ENCODE data around the gene IRX4.

DNA sequence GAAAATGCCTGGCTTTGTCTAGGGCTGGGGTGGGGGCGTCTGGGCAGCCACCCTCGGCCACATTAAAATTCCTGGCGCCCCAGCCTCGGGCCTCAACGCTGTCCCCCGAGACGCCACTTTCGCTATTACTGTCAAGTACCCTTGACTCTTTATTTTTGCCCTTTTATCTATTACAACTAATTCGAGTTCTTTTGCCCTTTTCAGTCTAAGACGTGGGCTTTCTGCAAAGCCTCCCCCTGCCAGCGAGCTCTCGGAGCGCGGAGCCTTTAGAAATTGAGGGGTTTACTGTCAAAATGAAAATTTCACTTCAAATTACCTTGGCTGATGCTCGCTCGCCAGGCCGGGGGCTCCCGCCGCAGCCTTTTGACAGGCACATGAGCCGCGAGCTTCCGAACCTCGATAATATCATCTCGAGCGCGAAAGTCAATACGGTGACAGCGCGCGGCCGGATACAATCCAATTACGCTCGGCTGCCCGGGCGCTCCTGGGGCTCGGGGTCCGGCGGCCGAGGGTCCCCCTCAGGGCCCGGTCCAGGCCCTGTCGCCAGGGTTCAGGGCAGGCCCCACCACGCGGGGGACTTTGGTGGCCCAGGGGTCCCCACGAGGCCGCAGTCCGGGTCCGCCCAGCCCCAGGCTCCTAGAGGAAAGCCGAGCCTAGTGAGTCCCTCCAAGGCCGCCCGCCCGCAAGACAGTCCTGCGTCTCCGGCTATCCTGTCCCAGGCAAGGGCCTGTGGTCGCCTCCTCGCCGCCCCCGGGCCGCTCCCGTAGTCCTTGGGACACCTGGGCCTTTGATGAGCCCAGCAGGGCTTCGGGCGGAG lies 6.7 kb downstream of the IRX4 start:
- TF ChIP-seq EZH2 (IDR thresholded peaks at IDR 0.05; ENCODE audit: low read length, missing control alignments): peak; percentile 75
- TF ChIP-seq, protein P1, sequence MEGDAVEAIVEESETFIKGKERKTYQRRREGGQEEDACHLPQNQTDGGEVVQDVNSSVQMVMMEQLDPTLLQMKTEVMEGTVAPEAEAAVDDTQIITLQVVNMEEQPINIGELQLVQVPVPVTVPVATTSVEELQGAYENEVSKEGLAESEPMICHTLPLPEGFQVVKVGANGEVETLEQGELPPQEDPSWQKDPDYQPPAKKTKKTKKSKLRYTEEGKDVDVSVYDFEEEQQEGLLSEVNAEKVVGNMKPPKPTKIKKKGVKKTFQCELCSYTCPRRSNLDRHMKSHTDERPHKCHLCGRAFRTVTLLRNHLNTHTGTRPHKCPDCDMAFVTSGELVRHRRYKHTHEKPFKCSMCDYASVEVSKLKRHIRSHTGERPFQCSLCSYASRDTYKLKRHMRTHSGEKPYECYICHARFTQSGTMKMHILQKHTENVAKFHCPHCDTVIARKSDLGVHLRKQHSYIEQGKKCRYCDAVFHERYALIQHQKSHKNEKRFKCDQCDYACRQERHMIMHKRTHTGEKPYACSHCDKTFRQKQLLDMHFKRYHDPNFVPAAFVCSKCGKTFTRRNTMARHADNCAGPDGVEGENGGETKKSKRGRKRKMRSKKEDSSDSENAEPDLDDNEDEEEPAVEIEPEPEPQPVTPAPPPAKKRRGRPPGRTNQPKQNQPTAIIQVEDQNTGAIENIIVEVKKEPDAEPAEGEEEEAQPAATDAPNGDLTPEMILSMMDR (conservative IDR thresholded peaks at IDR 0.05 in 1 of 2, IDR thresholded peaks at IDR 0.05 in 1 of 2; ENCODE audit: low read depth in 1 of 2, low read length in 2 of 2): no peak

Data from fibroblast of lung (primary cell).